Liver (tissue), 3 donors: ENCODE measurements around the gene ERICH4.

Experiments
- CTCF ChIP-seq: fragments of 150-350 bp; IDR thresholded peaks from 2 replicates; pipeline ENCODE4 v1.5.1; 2017; ENCODE audit warnings: improper control_type of control experiment, low read depth, low read length; ENCODE audit not compliant: missing input control
- FOXA2 ChIP-seq: IDR thresholded peaks from 2 replicates; pipeline ENCODE4 v1.6.1; 2016; ENCODE audit warnings: antibody characterized with exemption
- NR2F2 ChIP-seq: IDR thresholded peaks from 2 replicates; pipeline ENCODE4 v1.6.1; 2016; ENCODE audit warnings: antibody characterized with exemption
- RAD21 ChIP-seq, 2 donors: IDR thresholded peaks; 2 replicates each; pipeline ENCODE4 v1.6.1; 2016; ENCODE audit warnings: antibody characterized with exemption in 2 of 2, mild to moderate bottlenecking in 2 of 2
- REST ChIP-seq: IDR thresholded peaks from 2 replicates; pipeline ENCODE4 v1.6.1; 2016; ENCODE audit warnings: antibody characterized with exemption, mild to moderate bottlenecking
- RXRA ChIP-seq, 2 donors: IDR thresholded peaks; 2 replicates each; pipeline ENCODE4 v1.6.1; 2017 to 2018; ENCODE audit warnings: antibody characterized with exemption in 2 of 2, mild to moderate bottlenecking in 1 of 2
- YY1 ChIP-seq: IDR thresholded peaks from 2 replicates; pipeline ENCODE4 v1.6.1; 2016; ENCODE audit warnings: antibody characterized with exemption, mild to moderate bottlenecking
- ZBTB33 ChIP-seq: IDR thresholded peaks from 2 replicates; pipeline ENCODE4 v1.6.1; 2016; ENCODE audit warnings: antibody characterized with exemption
- donor health status: healthy.
- donor health status: healthy.

- TF ChIP-seq RAD21 (IDR thresholded peaks at IDR 0.05) (no peak), CTCF (no peak), RXRA (IDR thresholded peaks at IDR 0.05) (no peak), YY1 (no peak), REST (no peak), NR2F2 (no peak), ZBTB33 (no peak), FOXA2 (no peak)
These were observed 41.9 kb downstream of the ERICH4 start for GRCh38 chr19:41484822-41485221.
